GM06990 (cell line): Measurements from ENCODE around the gene SOX18.

Source experiments
- DNase-seq: peaks from one replicate; pipeline ENCODE4 v3.0.0-alpha.2; 2011; ENCODE audit not compliant: insufficient read length; ENCODE audit errors: extremely low read depth
- H3K27me3 ChIP-seq: replicated peaks from 2 replicates; pipeline ENCODE4 v1.6.0; 2011; ENCODE audit warnings: low read length; ENCODE audit not compliant: control insufficient read depth, insufficient read depth
- H3K36me3 ChIP-seq: 2 replicates; pipeline ENCODE4 v1.5.1; 2011; ENCODE audit warnings: low read length; ENCODE audit not compliant: control insufficient read depth, insufficient read depth
- H3K4me3 ChIP-seq: replicated peaks from 2 replicates; pipeline ENCODE4 v1.5.1; 2011; ENCODE audit warnings: low read depth, mild to moderate bottlenecking, control low read depth, low read length
- TF ChIP-seq, protein P1 (sequence below): IDR thresholded peaks from 2 replicates; pipeline ENCODE4 v1.5.1; 2011; ENCODE audit warnings: low read length, control low read depth, mild to moderate bottlenecking, inconsistent platforms; ENCODE audit not compliant: insufficient read depth, poor library complexity, severe bottlenecking

The SOX18 gene

DNA sequence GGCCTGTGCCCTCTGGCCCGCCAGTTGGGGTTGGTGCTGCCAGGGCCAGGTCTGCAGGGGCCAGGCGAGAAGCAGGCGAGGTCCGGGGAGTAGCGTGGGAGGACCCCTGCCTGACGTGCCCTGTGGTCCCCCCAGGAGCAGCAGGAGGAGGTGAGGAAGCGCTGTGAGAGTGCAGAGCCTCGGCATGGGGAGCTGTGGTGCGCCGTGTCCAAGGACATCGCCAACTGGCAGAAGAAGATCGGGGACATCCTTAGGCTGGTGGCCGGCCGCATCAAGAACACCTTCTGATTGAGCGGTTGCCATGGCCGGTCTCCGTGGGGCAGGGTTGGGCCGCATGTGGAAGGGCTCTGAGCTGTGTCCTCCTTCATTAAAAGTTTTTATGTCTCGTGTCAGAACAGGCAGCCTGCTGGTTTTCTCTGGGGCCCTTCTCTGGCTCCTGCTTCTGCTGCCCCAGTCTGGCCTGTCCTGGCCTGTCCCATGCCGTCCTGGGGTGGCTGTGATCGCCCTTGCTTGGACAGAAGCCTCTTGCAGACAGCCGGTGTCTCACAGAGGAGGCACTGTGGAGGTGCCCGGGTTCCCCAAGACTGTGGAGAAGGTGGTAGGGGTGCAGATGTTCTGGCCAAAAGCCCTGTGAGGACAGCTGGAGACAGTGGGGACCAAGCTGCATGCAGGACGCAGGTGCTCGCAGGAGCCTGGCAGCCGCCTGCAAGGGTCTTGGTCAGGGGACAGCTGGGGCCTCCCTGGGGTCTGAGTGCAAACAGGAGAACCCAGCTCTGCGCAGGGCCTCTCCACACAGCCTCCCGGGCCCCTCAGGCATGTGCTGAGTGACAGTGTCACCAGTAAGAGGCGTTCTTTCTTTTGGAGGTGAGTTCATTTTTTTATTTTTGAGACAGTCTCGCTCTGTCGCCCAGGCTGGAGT, 16.5 kb downstream of the SOX18 start:
- no peak for DNase-seq
- peaks cover 21% of the 10 kb centered on the region for H3K36me3 ChIP-seq
- H3K27me3 ChIP-seq, result no peaks in the 10 kb centered on the region
- TF ChIP-seq, protein P1, sequence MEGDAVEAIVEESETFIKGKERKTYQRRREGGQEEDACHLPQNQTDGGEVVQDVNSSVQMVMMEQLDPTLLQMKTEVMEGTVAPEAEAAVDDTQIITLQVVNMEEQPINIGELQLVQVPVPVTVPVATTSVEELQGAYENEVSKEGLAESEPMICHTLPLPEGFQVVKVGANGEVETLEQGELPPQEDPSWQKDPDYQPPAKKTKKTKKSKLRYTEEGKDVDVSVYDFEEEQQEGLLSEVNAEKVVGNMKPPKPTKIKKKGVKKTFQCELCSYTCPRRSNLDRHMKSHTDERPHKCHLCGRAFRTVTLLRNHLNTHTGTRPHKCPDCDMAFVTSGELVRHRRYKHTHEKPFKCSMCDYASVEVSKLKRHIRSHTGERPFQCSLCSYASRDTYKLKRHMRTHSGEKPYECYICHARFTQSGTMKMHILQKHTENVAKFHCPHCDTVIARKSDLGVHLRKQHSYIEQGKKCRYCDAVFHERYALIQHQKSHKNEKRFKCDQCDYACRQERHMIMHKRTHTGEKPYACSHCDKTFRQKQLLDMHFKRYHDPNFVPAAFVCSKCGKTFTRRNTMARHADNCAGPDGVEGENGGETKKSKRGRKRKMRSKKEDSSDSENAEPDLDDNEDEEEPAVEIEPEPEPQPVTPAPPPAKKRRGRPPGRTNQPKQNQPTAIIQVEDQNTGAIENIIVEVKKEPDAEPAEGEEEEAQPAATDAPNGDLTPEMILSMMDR, result no peak
- H3K4me3 ChIP-seq, result no peak overlapping the region

DNA sequence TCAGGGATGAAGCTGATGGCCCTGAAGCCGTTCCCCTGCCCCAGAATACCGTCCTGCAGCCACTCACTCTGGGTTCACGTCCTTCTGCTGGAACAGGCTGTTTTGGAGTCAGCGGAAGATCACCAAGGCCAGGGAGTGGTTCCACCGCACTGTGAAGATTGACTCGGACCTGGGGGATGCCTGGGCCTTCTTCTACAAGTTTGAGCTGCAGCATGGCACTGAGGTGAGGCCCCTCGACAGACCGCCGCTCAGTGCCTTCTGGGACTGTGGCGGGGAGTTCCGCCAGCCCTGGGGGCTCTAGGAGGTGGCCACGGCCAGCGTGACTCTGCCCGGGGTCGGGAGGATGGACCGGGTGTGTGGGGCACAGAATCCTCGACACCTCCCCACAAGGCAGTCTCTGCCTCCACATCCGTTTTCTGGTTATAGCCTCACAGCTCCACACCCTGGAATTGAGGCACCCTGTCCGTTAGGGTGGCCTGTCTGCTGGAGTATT, 17.6 kb downstream of the SOX18 start:
- TF ChIP-seq, protein P1, result no peak
- no peak for DNase-seq
- H3K27me3 ChIP-seq, result no peaks in the 10 kb centered on the region
- no peak overlapping the region for H3K4me3 ChIP-seq
- peaks cover 32% of the 10 kb centered on the region for H3K36me3 ChIP-seq

DNA sequence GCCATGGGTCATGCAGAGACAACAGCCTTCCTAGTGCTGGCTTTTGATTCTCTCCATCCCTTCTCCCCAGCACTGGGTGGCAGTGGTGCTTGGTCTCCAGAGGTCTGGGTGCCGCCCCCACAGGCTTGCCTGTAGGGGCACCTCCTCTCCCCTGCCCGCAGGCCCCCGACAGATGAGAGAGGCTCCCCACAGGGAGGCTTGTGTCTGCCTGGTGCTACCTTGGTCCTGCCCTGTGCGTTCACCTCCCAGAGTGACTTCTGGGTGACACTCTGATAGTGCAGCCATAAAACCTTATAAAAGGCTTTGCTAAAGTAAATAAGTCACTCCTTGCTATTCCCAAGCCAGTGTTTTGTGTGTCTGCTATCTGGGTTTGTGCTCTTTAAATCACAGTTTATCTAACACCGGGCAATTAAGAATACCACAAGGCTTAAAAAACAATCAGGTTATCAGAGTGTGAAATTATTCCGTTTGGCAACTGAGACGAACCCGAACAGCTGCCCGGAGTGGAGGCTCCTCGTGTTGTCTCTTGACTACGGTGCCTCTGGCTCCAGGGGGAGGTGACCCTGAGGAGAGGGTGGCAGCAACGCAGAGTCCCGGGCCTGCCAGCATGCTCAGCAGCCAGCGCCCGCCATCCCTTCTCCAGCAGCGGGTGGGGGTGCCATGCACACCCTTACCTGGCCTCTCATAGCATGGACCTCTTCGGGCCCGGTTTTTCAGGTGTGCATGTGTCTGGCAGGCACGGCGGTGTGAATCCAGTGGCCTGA, 18.9 kb downstream of the SOX18 start:
- no peak for DNase-seq
- TF ChIP-seq, protein P1, result no peak
- no peak overlapping the region for H3K4me3 ChIP-seq
- H3K27me3 ChIP-seq, result no peaks in the 10 kb centered on the region
- H3K36me3 ChIP-seq, result peaks cover 39% of the 10 kb centered on the region

DNA sequence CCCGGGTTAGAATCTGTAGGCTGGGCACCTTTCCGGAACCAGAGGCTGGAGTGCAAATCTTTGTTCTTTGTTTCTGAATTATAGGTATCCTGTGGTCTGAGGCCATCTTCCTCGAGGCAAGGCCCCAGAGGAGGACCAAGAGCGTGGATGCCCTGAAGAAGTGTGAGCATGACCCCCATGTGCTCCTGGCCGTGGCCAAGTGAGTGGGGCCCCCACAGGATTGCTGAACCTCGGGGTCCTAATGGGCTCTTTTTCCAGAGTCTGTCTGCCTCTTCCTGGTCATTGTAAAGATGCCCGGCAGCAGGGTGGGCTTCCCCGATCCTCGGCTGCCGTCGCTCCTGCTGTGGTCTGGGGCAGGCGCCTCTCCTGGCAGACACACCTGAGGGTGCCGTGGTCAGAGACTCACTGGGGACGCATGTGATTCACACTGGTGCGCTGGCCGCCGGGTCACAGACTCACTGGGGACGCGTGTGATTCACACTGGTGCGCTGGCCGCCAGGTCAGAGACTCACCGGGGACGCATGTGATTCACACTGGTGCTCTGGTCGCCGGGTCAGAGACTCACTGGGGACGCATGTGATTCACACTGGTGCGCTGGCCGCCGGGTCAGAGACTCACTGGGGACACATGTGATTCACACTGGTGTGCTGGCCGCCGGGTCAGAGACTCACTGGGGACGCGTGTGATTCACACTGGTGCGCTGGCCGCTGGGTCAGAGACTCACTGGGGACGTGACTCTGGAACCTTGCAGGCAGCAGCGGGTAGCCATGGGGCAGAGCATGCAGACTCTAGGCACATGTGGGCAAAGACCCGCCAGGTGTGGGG, 19.9 kb downstream of the SOX18 start:
- peaks cover 47% of the 10 kb centered on the region for H3K36me3 ChIP-seq

More for the DNA sequence above, 19.9 kb downstream of the SOX18 start:
- Histone ChIP-seq H3K4me3 (no peak overlapping the region), H3K27me3 (no peaks in the 10 kb centered on the region)
- TF ChIP-seq, protein P1, result no peak
- no peak for DNase-seq
